Measurements from ENCODE around the gene MAP3K13. TPM values are rescaled to one million over a fixed set of nuclear protein-coding genes. Genes with fewer than 3 reads are reported as not detected.
"Not testable (repeated sequence)": the region's sequence is repeated elsewhere in the genome, so short reads cannot be mapped to it uniquely, and the experiment has no call there.

The MAP3K13 gene
- total RNA-seq, 3 donors from 2014 or later, result 36.4 to 61.0 (median 45.9) TPM

GRCh38 chr3:185406121-185406620, 43.2 kb downstream of the MAP3K13 start:
- no peaks in the 10 kb centered on the region for H3K9me3 ChIP-seq
- ATAC-seq (no peak), DNase-seq (no peak)
- TF ChIP-seq CTCF (IDR thresholded peaks at IDR 0.05), result no peak
- peaks cover 8% of the 10 kb centered on the region for H3K4me1 ChIP-seq (ENCODE audit: low read depth)
- H3K36me3 ChIP-seq (ENCODE audit: low read depth), result no peaks in the 10 kb centered on the region
- no peak overlapping the region for H3K4me3 ChIP-seq
- intact Hi-C loops (cut with DNase I, micrococcal nuclease), result no loop called here

- no peak for TF ChIP-seq CTCF (IDR thresholded peaks at IDR 0.05)
- no peaks in the 10 kb centered on the region for H3K9me3 ChIP-seq
- H3K4me1 ChIP-seq (ENCODE audit: low read depth), result peaks cover 8% of the 10 kb centered on the region
- no peak for ATAC-seq
- DNase-seq, result no peak
- H3K4me3 ChIP-seq, result no peak overlapping the region
- intact Hi-C loops (cut with DNase I, micrococcal nuclease), result no loop called here
- no peaks in the 10 kb centered on the region for H3K36me3 ChIP-seq (ENCODE audit: low read depth)
Measured at GRCh38 chr3:185409957-185410356, 47.0 kb downstream of the MAP3K13 start.

GRCh38 chr3:185411133-185411532, 48.2 kb downstream of the MAP3K13 start:
- Histone ChIP-seq H3K36me3 (ENCODE audit: low read depth) (no peaks in the 10 kb centered on the region), H3K4me1 (ENCODE audit: low read depth) (no peaks in the 10 kb centered on the region), H3K4me3 (no peak overlapping the region), H3K9me3 (no peaks in the 10 kb centered on the region)
- no peak for TF ChIP-seq CTCF (IDR thresholded peaks at IDR 0.05)
- no peak for DNase-seq
- no peak for ATAC-seq
- intact Hi-C loops (cut with DNase I, micrococcal nuclease), result no loop called here

- no peak for TF ChIP-seq CTCF (IDR thresholded peaks at IDR 0.05)
- Histone ChIP-seq H3K36me3 (ENCODE audit: low read depth) (no peaks in the 10 kb centered on the region), H3K4me3 (no peak overlapping the region), H3K4me1 (ENCODE audit: low read depth) (peaks cover 11% of the 10 kb centered on the region), H3K9me3 (no peaks in the 10 kb centered on the region)
- ATAC-seq (no peak), DNase-seq (no peak)
- intact Hi-C loops (cut with DNase I, micrococcal nuclease), result no loop called here
Measured at GRCh38 chr3:185416513-185416912, 53.6 kb downstream of the MAP3K13 start.

GRCh38 chr3:185418561-185418977, 55.6 kb downstream of the MAP3K13 start:
- DNase-seq; H3K4me3 ChIP-seq; intact Hi-C loops (cut with DNase I, micrococcal nuclease); H3K36me3 ChIP-seq (ENCODE audit: low read depth); H3K9me3 ChIP-seq; ATAC-seq: not testable (repeated sequence)
- H3K4me1 ChIP-seq (ENCODE audit: low read depth), result peaks cover 16% of the 10 kb centered on the region

- TF ChIP-seq CTCF (IDR thresholded peaks at IDR 0.05), result no peak
- peaks cover 16% of the 10 kb centered on the region for H3K4me1 ChIP-seq (ENCODE audit: low read depth)
- no peaks in the 10 kb centered on the region for H3K9me3 ChIP-seq
- ATAC-seq (peak; percentile 88), DNase-seq (peak; percentile 55 to 79 (median 59))
- intact Hi-C loops (cut with DNase I, micrococcal nuclease), result no loop called here
- H3K4me3 ChIP-seq, result no peak overlapping the region
- no peaks in the 10 kb centered on the region for H3K36me3 ChIP-seq (ENCODE audit: low read depth)
Measured at GRCh38 chr3:185420762-185421161, 57.8 kb downstream of the MAP3K13 start.
